ENCODE measurements around the gene TSC22D2.

TSC22D2 gene

GRCh38 chr3:150385296-150386242 lies 22.5 kb upstream of the TSC22D2 start:
- DNase-seq = no peak

- DNase-seq = no peak
Measured at GRCh38 chr3:150388498-150389418, 19.3 kb upstream of the TSC22D2 start.

- no peak for DNase-seq
Measured at GRCh38 chr3:150390087-150390486, 18.0 kb upstream of the TSC22D2 start.

DNA sequence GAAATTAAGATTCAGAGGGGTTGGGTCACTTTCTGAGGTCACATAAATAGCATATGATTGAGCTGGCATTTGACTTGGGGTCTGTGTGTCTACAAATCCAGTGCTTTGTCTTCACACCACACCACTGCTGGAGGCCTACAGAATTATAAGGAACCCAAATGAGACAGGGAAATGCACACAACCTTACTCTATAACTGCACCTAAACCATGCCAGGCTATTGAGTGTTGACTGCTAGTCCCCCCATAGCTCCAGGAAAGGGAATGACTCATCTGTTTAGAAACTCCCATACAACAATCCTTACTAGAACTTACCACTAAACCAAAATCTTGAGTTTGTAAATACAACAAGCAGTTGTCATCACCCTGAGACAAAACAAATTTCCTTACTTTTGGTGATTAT lies 16.9 kb upstream of the TSC22D2 start:
- DNase-seq = no peak

GRCh38 chr3:150393745-150394144 lies 14.4 kb upstream of the TSC22D2 start:
- no peak for DNase-seq

DNA sequence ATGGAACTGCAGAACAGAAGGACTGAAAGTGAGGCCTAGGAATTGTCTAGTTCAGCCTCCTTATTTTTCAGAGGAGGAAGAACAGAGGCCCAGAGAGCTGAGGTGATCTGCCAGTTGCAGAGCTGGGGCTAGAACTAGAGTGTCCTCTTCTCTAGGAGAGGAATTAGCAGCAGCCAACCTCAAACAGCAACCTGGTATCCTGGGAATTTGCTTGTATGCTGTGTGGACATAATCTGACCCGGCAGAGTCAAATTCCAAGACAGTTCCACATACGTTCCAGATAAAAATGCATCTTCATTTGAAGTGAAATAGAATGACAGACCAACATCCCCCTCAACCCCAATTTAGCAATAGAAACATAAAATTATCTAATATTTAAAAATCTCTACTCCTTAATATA lies 13.5 kb upstream of the TSC22D2 start:
- DNase-seq = no peak

GRCh38 chr3:150396491-150396890 lies 11.6 kb upstream of the TSC22D2 start:
- no peak for DNase-seq

DNA sequence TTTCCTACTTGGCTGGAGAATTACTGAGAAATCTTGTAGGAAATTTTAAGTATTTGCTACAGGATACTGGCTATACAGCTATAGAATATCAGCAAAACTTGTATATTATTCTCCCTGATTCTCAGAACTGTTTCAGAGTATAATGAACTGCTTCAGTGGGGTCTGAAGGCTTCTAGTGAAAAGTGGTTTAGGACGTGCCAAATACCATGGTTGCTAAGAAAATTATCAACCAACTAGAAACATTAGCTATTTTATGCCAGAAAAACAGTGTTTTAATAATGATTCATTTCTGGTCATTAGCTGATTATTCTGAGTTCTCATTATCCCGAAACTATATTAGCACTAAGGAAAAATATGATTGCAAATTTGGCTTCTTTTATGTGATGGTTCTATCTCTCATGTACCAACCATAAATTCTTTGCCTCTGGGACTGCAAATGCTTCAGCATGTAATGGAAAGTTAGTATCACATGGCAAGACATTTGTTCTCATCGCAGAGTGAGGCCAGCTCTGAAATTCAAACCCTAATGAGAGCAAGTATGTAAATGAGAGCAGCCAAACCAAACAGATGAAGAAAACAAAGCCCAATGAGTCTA lies 11.0 kb upstream of the TSC22D2 start:
- DNase-seq = no peak

DNA sequence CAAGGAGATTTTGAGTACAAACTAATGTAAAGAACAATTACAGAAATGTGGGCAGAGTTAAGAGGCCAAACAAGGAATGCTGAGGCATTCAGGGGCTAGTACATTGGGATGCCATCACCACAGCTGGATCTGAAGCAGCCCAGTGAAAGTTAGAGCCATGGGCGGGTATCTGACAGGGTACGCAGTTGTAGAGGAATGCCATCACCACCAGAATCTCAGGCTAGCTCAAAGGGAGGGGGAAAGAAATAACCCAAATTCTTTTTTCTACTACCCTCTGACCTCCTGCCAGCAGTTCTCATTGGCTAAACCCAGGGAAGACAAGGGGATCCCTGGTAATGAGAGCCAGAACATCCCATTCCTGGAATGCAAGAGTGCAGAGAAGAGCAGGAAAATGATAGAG lies 9.0 kb upstream of the TSC22D2 start:
- no peak for DNase-seq

DNA sequence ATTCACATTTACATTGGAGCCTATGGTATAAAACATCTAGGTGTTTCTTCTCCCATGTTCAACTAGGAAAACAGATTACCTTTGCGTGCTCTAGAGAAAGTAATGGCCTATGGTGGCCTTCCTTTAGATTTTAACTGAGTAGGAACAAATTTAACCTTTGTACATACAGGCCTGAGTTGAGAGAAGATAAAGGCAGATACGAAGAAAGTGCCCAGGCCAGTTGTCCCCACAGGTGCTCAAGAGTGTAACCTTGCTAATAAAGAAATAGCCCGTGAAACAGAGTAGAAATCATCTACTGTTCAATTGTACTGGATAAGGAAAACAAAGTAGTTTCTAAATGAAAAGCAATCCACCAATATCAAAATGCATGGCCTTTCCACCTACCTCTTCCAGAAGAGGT lies 6.8 kb upstream of the TSC22D2 start:
- no peak for DNase-seq

DNA sequence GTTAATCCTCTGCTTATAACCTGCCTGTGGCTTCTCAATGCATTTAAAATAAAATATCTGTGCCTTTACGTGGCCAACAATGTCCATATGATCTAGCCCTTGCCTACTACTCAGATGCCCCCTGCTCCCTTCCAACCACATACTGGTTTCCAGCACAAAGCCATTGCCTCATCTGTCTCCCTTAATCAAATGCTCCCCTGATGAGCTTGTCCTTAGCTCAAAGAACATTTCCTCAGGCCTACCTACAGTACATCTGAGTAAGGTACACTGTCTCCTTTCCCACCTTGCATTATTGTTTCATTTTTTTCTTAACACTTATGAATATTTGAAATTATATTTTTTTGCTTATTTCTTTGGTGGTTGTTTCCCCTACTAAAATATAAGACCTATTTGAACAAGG lies 5.9 kb upstream of the TSC22D2 start:
- DNase-seq = no peak

DNA sequence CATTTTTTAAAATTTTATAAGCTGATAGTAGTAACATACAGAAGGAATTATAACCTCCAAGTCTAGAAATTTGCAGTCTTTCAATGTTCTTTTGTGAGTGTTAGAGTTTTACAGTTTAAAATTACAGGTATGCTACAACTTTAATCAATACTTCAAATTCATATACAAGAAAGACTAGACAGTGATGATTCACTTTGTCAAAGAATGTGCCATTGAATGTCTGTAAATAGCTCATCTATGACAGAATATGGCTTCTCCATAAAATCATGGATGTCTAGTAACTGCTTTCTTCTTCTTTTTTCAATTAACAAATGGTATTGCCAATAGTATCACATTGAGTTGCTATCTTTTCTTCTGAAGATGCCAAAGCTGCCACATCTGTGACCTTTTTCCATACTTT lies 4.1 kb upstream of the TSC22D2 start:
- DNase-seq = no peak

GRCh38 chr3:150407051-150407807 lies 869 bp upstream of the TSC22D2 start:
- DNase-seq = no peak

DNA sequence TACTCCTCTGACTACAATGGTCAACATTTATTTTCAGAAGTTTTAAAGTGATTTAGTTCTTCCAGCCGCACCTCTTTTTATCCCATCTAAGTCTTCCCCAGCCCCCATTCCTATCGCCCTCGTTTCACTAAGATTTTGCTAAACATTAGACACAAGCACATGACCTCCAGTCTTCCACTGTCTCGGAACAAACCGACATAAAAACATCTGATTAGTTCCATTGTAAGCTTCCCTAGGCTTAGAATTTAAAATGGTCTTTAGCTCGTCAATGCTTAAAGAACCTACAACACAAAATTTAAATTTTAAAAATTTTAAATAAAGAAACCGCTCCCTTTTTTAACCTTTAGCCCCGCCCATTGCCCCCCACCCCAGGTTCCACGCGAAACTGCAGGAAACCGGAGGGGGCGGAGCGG lies 284 bp upstream of the TSC22D2 start:
- no peak for DNase-seq

DNA sequence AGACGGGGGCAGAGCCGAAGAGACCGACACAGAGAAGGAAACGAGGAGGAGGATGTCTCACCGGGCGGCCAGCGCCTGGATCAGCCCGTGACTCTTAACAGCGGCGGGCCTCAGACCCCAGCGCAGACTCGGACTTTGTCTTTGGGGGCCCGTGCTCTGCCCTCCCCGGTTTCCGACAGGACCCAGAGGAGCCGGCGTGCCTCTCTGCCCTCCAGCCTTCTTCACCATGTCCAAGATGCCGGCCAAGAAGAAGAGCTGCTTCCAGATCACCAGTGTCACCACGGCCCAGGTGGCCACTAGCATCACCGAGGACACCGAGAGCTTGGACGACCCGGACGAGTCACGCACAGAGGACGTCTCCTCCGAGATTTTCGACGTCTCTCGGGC lies 1.0 kb downstream of the TSC22D2 start:
- peak; percentile 41 for DNase-seq

GRCh38 chr3:150409512-150410310 lies 1.6 kb downstream of the TSC22D2 start:
- peak; percentile 79 for DNase-seq

GRCh38 chr3:150410311-150411105 lies 2.4 kb downstream of the TSC22D2 start:
- peak; percentile 20 for DNase-seq

DNA sequence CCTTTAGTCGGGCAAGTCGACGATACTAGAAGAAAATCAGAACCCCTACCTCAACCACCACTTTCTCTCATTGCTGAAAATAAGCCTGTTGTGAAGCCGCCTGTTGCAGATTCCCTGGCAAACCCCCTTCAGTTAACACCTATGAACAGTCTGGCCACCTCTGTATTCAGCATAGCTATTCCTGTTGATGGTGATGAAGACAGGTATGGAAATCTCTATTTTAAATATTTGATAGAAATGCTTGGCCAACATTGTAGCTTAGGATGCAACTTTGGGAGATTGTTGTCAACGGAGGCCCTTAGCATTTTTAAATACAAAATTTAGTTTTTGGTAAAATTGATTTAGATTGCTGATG lies 3.0 kb downstream of the TSC22D2 start:
- no peak for DNase-seq

DNA sequence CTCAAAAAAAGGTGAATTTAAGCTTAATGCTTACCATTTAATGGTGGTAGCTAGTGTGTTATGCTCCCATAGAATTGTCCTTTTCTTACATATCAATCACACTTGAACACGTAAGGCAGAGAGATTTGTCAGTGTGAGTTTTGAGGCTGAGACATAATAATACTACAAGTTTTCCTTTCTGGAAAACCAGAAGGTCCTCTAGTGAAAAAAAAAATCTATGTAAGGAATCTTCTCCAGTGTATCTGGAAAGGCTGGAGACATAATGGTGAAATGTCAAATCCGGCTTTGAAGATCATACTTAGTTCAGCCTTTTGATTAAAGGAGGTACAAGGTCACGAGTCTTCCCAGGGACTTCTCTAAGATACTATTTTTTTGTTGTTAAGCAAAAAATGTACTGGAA lies 3.4 kb downstream of the TSC22D2 start:
- no peak for DNase-seq

GRCh38 chr3:150411976-150412375 lies 3.9 kb downstream of the TSC22D2 start:
- DNase-seq = no peak

Data from COR-L47 (cell line).